Gastroesophageal sphincter (tissue), 4 donors: ENCODE results near the gene SSC4D. TPM values are rescaled to one million over a fixed set of nuclear protein-coding genes. Genes with fewer than 3 reads are reported as not detected.

ENCODE experiments used
- ATAC-seq: fragments of 150-250 bp; one replicate; pipeline ENCODE4 v1.9.1; 2016; ENCODE audit warnings: mild to moderate bottlenecking, moderate library complexity
- H3K27ac ChIP-seq, 4 donors: fragments of 200-600 bp; sonication (generic) in 3 of 4; 1 replicate in 3 of 4; 2 replicates in 1 of 4; pipeline ENCODE4 v1.5.1; 2016 to 2019
- H3K27me3 ChIP-seq: fragments of 200-600 bp; sonication (generic); one replicate; pipeline ENCODE4 v1.5.1; 2019
- H3K36me3 ChIP-seq, 2 donors: fragments of 200-600 bp; sonication (generic); one replicate each; pipeline ENCODE4 v1.5.1; 2019; ENCODE audit warnings: control low read depth in 1 of 2
- H3K4me1 ChIP-seq, 3 donors: fragments of 200-600 bp; sonication (generic); 1 replicate in 2 of 3; 2 replicates in 1 of 3; pipeline ENCODE4 v1.5.1; 2016 to 2019; ENCODE audit warnings: control low read depth in 2 of 3
- H3K4me3 ChIP-seq, 2 donors: fragments of 200-600 bp; sonication (generic); one replicate each; pipeline ENCODE4 v1.5.1; 2019; ENCODE audit warnings: mild to moderate bottlenecking in 1 of 2, moderate library complexity in 1 of 2
- H3K9me3 ChIP-seq, 3 donors: fragments of 200-600 bp; sonication (generic); one replicate each; pipeline ENCODE4 v1.5.1; 2017 to 2019; ENCODE audit warnings: control low read depth in 2 of 3
- CTCF ChIP-seq, 4 experiments: fragments of 200-600 bp in 2 of 4; fragments of 450-650 bp in 2 of 4; sonication (generic) in 1 of 4; IDR thresholded peaks; one replicate each; pipeline ENCODE4 v1.5.1; 2017 to 2019; ENCODE audit warnings: antibody characterized with exemption in 4 of 4, mild to moderate bottlenecking in 2 of 4, moderate library complexity in 2 of 4
- EP300 ChIP-seq: sonication (generic); formaldehyde crosslinking; IDR thresholded peaks from one replicate; pipeline ENCODE4 v1.6.1; 2017; ENCODE audit warnings: antibody characterized with exemption, mild to moderate bottlenecking
- POLR2A ChIP-seq, 2 donors: fragments of 450-650 bp; IDR thresholded peaks; one replicate each; pipeline ENCODE4 v1.6.1; 2017; ENCODE audit warnings: antibody characterized with exemption in 2 of 2, mild to moderate bottlenecking in 2 of 2, moderate library complexity in 1 of 2
- POLR2AphosphoS5 ChIP-seq: sonication (generic); formaldehyde crosslinking; IDR thresholded peaks from one replicate; pipeline ENCODE4 v1.6.1; 2017; ENCODE audit warnings: antibody characterized with exemption
- WGBS, 2 donors: methylation state at CpG; one replicate each; pipeline ENCODE4 v1.1.5; 2018; ENCODE audit warnings: low coverage in 1 of 2; 5-methylcytosine and 5-hydroxymethylcytosine counted together
- total RNA-seq, 4 donors: library from RNA; depleted of rRNA; stranded (reverse); fragments of >200 nt; gene quantifications; one replicate each; pipeline ENCODE4 v1.1.0, GENCODE V29; 2016

The SSC4D gene
- total RNA-seq, 4 donors from 2014 or later: 0.47 to 1.4 (median 1.1) TPM; not detected in 1

GRCh38 chr7:76340617-76341131 is 68.8 kb downstream of the SSC4D start:
- no peaks in the 10 kb centered on the region for H3K9me3 ChIP-seq
- peaks cover 4 to 85% (median 5%) of the 10 kb centered on the region in 3 donors for H3K4me1 ChIP-seq
- H3K27ac ChIP-seq: peak overlapping the region in 3 of 4 donors; percentile 9 to 45 (median 40)
- peaks cover 0 to 31% of the 10 kb centered on the region in 2 donors for H3K36me3 ChIP-seq
- no peaks in the 10 kb centered on the region for H3K27me3 ChIP-seq
- ATAC-seq: peak; percentile 36
- no peak overlapping the region for H3K4me3 ChIP-seq
- TF ChIP-seq POLR2A (IDR thresholded peaks at IDR 0.05) (no peak), POLR2AphosphoS5 (no peak), CTCF (IDR thresholded peaks at IDR 0.05) (no peak), EP300 (no peak)
- 29% methylated on average over 1 of the region's 3 CpGs; no CpG with 5 or more reads in 1 of the 2 donors for WGBS, 2 donors

Other genes with a start within 250 kb of the SSC4D start
- 1 to 10 TPM; 1.6 to 4.1 (median 2.8) TPM for gene SRRM3, start 207.8 kb downstream of the SSC4D start, total RNA-seq
- 1,000 to 10,000 TPM in 2 of 4 donors, 100 to 1,000 TPM in 2; 880 to 2,548 (median 1,000) TPM for gene HSPB1, start 107.0 kb downstream of the SSC4D start, total RNA-seq
- 10 to 100 TPM; 49.8 to 86.2 (median 70.3) TPM for gene YWHAG, start 50.7 kb downstream of the SSC4D start, total RNA-seq
- gene ZP3, start 15.3 kb upstream of the SSC4D start, total RNA-seq: 1 to 10 TPM in 1 of 4 donors, under 1 TPM in 3; 0.20 to 4.7 (median 0.31) TPM
- 10 to 100 TPM; 15.4 to 28.6 (median 24.8) TPM for gene DTX2, start 52.0 kb upstream of the SSC4D start, total RNA-seq
- gene UPK3B, start 100.9 kb upstream of the SSC4D start, total RNA-seq: under 1 TPM in 2 of 4 donors, not detected in 2; 0.40 to 0.81 TPM
- gene SPDYE16, start 133.6 kb upstream of the SSC4D start, total RNA-seq: 1 to 10 TPM in 1 of 4 donors, under 1 TPM in 2, not detected in 1; 0.42 to 3.7 (median 0.94) TPM
- gene POMZP3, start 217.6 kb upstream of the SSC4D start, total RNA-seq: 1 to 10 TPM; 3.5 to 8.6 (median 7.2) TPM